Neuronal stem cell (in vitro differentiated cells): ENCODE results near the gene RPS24.

ENCODE experiments used
- DNase-seq: peaks from one replicate; pipeline ENCODE4 v3.0.0-alpha.2; 2013; ENCODE audit warnings: low spot score
- H2AFZ ChIP-seq: one replicate; pipeline ENCODE4 v1.6.1; 2013; ENCODE audit warnings: mild to moderate bottlenecking, low read length, inconsistent platforms
- H2AK5ac ChIP-seq: 2 replicates; pipeline ENCODE4 v1.6.1; 2013; ENCODE audit warnings: low read depth, mild to moderate bottlenecking, inconsistent platforms, low read length, moderate library complexity, mixed read lengths
- H2BK120ac ChIP-seq: 2 replicates; pipeline ENCODE4 v1.6.1; 2013; ENCODE audit warnings: low read depth, mild to moderate bottlenecking, inconsistent platforms, low read length, moderate library complexity, mixed read lengths
- H2BK12ac ChIP-seq: one replicate; pipeline ENCODE4 v1.6.1; 2013; ENCODE audit warnings: low read length, inconsistent platforms
- H2BK15ac ChIP-seq: 2 replicates; pipeline ENCODE4 v1.6.1; 2013; ENCODE audit warnings: mild to moderate bottlenecking, low read length, inconsistent platforms, mixed read lengths
- H2BK5ac ChIP-seq: one replicate; pipeline ENCODE4 v1.6.1; 2013; ENCODE audit warnings: inconsistent platforms, mild to moderate bottlenecking, low read length, moderate library complexity
- H3K14ac ChIP-seq: one replicate; pipeline ENCODE4 v1.6.1; 2013; ENCODE audit warnings: low read length, inconsistent platforms
- H3K18ac ChIP-seq: 2 replicates; pipeline ENCODE4 v1.6.1; 2013; ENCODE audit warnings: low read length, inconsistent platforms
- H3K23ac ChIP-seq: 2 replicates; pipeline ENCODE4 v1.6.1; 2013; ENCODE audit warnings: low read depth, mild to moderate bottlenecking, mixed read lengths, low read length, inconsistent platforms; ENCODE audit not compliant: poor library complexity
- H3K27ac ChIP-seq: replicated peaks from 3 replicates; pipeline ENCODE4 v1.5.1; 2013; ENCODE audit warnings: low read length, inconsistent platforms
- H3K27me3 ChIP-seq, 3 experiments: 2 replicates each; pipeline ENCODE4 v1.6.1; 2013; ENCODE audit warnings: low read length in 3 of 3, mild to moderate bottlenecking in 2 of 3, inconsistent platforms in 1 of 3, low read depth in 1 of 3, mixed read lengths in 1 of 3, moderate library complexity in 1 of 3; ENCODE audit not compliant: control insufficient read depth in 3 of 3, insufficient read depth in 3 of 3
- H3K36me3 ChIP-seq, 2 donors: replicated peaks in 1 of 2; 2 replicates each; pipeline ENCODE4 v1.6.1; 2013; ENCODE audit warnings: low read length in 2 of 2; ENCODE audit not compliant: control insufficient read depth in 2 of 2, insufficient read depth in 2 of 2
- H3K4ac ChIP-seq: 2 replicates; pipeline ENCODE4 v1.6.1; 2013; ENCODE audit warnings: inconsistent platforms, mild to moderate bottlenecking, low read length, moderate library complexity
- H3K4me1 ChIP-seq, 2 donors: 1 replicate in 1 of 2; 2 replicates in 1 of 2; pipeline ENCODE4 v1.6.1; 2013; ENCODE audit warnings: low read length in 2 of 2, low read depth in 1 of 2; ENCODE audit not compliant: control insufficient read depth in 2 of 2, insufficient read depth in 1 of 2
- H3K4me2 ChIP-seq: one replicate; pipeline ENCODE4 v1.6.1; 2013; ENCODE audit warnings: mild to moderate bottlenecking, low read length, inconsistent platforms; ENCODE audit not compliant: insufficient read depth, poor library complexity, severe bottlenecking
- H3K4me3 ChIP-seq, 2 donors: 2 replicates each; pipeline ENCODE4 v1.5.1; 2013; ENCODE audit warnings: low read length in 2 of 2, mild to moderate bottlenecking in 2 of 2, inconsistent platforms in 1 of 2, moderate library complexity in 1 of 2
- H3K79me1 ChIP-seq: one replicate; pipeline ENCODE4 v1.6.1; 2013; ENCODE audit warnings: low read depth, mild to moderate bottlenecking, inconsistent platforms, low read length, moderate library complexity
- H3K9ac ChIP-seq: one replicate; pipeline ENCODE4 v1.6.1; 2013; ENCODE audit warnings: mild to moderate bottlenecking, low read depth, low read length, inconsistent platforms; ENCODE audit not compliant: poor library complexity
- H3K9me3 ChIP-seq, 2 donors: replicated peaks in 1 of 2; 2 replicates each; pipeline versions ENCODE3 to v1.6.1; 2013; ENCODE audit warnings: low read length in 2 of 2, mild to moderate bottlenecking in 2 of 2, inconsistent platforms in 1 of 2, low read depth in 1 of 2, mixed read lengths in 1 of 2, moderate library complexity in 1 of 2; ENCODE audit not compliant: control insufficient read depth in 2 of 2, insufficient read depth in 1 of 2
- H4K8ac ChIP-seq: one replicate; pipeline ENCODE4 v1.6.1; 2013; ENCODE audit warnings: low read depth, mild to moderate bottlenecking, inconsistent platforms, low read length, moderate library complexity
- H4K91ac ChIP-seq: one replicate; pipeline ENCODE4 v1.6.1; 2013; ENCODE audit warnings: low read length, low read depth, mild to moderate bottlenecking, inconsistent platforms; ENCODE audit not compliant: poor library complexity
- WGBS, 2 donors: extraction: QIAGEN DNeasy Blood & Tissue Kit; methylation state at CpG; one replicate each; pipeline ENCODE4 v1.1.7; 2013; ENCODE audit warnings: missing lambda C conversion rate in 2 of 2, mixed read lengths in 1 of 2; ENCODE audit not compliant: insufficient read length in 2 of 2, insufficient replicate concordance in 1 of 2; ENCODE audit errors: extremely low coverage in 2 of 2; 5-methylcytosine and 5-hydroxymethylcytosine counted together

RPS24 gene

DNA sequence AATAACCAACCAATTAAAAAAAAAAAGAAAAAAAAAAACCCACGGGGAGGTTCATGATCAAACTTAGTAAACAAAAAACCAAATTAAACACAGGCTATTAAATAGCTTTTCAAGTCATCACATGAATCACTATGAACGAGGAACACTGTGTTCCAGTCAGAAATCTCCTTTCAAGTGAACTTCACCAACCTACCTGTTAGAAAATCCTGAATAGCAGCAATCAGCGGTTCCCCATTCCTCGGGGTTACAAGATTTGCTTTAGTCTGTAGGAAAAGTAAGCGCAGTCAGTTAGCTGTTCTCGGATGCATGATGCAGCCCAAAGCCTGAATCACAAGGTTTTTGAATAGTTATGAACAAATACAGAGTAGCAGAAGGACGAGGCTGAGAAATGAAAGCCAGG, 23.4 kb upstream of the RPS24 start:
- Histone ChIP-seq H2BK5ac (no peak overlapping the region), H3K27ac (no peak overlapping the region), H4K8ac (no peak overlapping the region), H3K9ac (no peak overlapping the region), H2BK12ac (no peak overlapping the region), H3K36me3 (peaks cover 34 to 97% of the 10 kb centered on the region in 2 donors), H4K91ac (no peak overlapping the region), H2BK120ac (no peak overlapping the region), H3K18ac (no peak overlapping the region), H3K4me1 (no peaks in the 10 kb centered on the region), H3K9me3 (no peaks in the 10 kb centered on the region), H2AFZ (no peak overlapping the region), H3K4ac (no peak overlapping the region), H3K4me2 (no peak overlapping the region), H2AK5ac (no peak overlapping the region), H3K23ac (no peak overlapping the region), H2BK15ac (no peak overlapping the region), H3K79me1 (no peaks in the 10 kb centered on the region), H3K4me3 (no peak overlapping the region), H3K14ac (no peak overlapping the region), H3K27me3 (no peaks in the 10 kb centered on the region)
- WGBS, 2 donors, result no CpG with 5 or more reads among the region's 7 CpGs
- no peak for DNase-seq

DNA sequence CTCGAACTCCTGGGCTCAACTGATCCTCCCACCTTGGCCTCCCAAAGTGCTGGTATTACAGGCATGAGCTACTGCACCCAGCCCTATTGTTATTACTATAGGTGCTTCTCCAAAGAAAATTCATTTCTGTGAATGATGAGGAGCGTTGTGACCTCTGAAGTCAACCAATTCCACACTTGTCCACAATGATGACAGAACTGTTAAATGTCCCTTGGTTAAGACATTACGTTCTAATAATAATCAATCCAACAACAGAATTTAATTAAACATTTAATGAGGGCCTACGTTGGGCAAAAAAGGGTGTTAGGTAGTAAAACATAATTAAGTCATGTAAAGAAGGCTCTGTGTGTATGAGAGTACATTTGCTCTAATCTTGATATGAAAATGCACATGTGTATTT, 22.6 kb upstream of the RPS24 start:
- Histone ChIP-seq H3K27ac (no peak overlapping the region), H3K14ac (no peak overlapping the region), H2AFZ (no peak overlapping the region), H4K91ac (no peak overlapping the region), H3K36me3 (peaks cover 33 to 97% of the 10 kb centered on the region in 2 donors), H3K9me3 (no peaks in the 10 kb centered on the region), H2BK12ac (no peak overlapping the region), H2BK120ac (no peak overlapping the region), H3K4me2 (no peak overlapping the region), H2AK5ac (no peak overlapping the region), H3K27me3 (no peaks in the 10 kb centered on the region), H3K18ac (no peak overlapping the region), H2BK5ac (no peak overlapping the region), H3K79me1 (no peaks in the 10 kb centered on the region), H3K23ac (no peak overlapping the region), H2BK15ac (no peak overlapping the region), H4K8ac (no peak overlapping the region), H3K4ac (no peak overlapping the region), H3K4me3 (no peak overlapping the region), H3K4me1 (no peaks in the 10 kb centered on the region), H3K9ac (no peak overlapping the region)
- DNase-seq, result no peak
- WGBS, 2 donors, result no CpG with 5 or more reads among the region's 4 CpGs

GRCh38 chr10:78013564-78013963, 20.1 kb upstream of the RPS24 start:
- H3K4ac ChIP-seq, result no peak overlapping the region
- no peak overlapping the region for H2BK5ac ChIP-seq
- no peak for DNase-seq
- H4K91ac ChIP-seq, result no peak overlapping the region
- no peaks in the 10 kb centered on the region for H3K79me1 ChIP-seq
- H2BK12ac ChIP-seq, result no peak overlapping the region
- no peak overlapping the region for H3K18ac ChIP-seq
- no peak overlapping the region for H2AK5ac ChIP-seq
- no peak overlapping the region for H4K8ac ChIP-seq
- H3K9me3 ChIP-seq, result no peaks in the 10 kb centered on the region
- no peak overlapping the region for H3K14ac ChIP-seq
- H2AFZ ChIP-seq, result no peak overlapping the region
- no peak overlapping the region for H3K4me2 ChIP-seq
- H3K23ac ChIP-seq, result no peak overlapping the region
- no peak overlapping the region for H2BK120ac ChIP-seq
- no peak overlapping the region for H3K27ac ChIP-seq
- peaks cover 33 to 98% of the 10 kb centered on the region in 2 donors for H3K36me3 ChIP-seq
- H3K9ac ChIP-seq, result no peak overlapping the region
- WGBS, 2 donors, result no CpG with 5 or more reads among the region's 1 CpG
- no peak overlapping the region for H3K4me3 ChIP-seq
- H3K4me1 ChIP-seq, result no peaks in the 10 kb centered on the region
- no peaks in the 10 kb centered on the region for H3K27me3 ChIP-seq
- H2BK15ac ChIP-seq, result no peak overlapping the region

- H2BK12ac ChIP-seq, result no peak overlapping the region
- H2AFZ ChIP-seq, result no peak overlapping the region
- H3K9me3 ChIP-seq, result no peaks in the 10 kb centered on the region
- H3K14ac ChIP-seq, result no peak overlapping the region
- no peak overlapping the region for H3K18ac ChIP-seq
- H2AK5ac ChIP-seq, result no peak overlapping the region
- H2BK120ac ChIP-seq, result no peak overlapping the region
- H3K4ac ChIP-seq, result no peak overlapping the region
- no peaks in the 10 kb centered on the region for H3K4me1 ChIP-seq
- H3K36me3 ChIP-seq, result peaks cover 30 to 98% of the 10 kb centered on the region in 2 donors
- H4K8ac ChIP-seq, result no peak overlapping the region
- no peak overlapping the region for H3K27ac ChIP-seq
- H4K91ac ChIP-seq, result no peak overlapping the region
- H3K23ac ChIP-seq, result no peak overlapping the region
- H2BK15ac ChIP-seq, result no peak overlapping the region
- H2BK5ac ChIP-seq, result no peak overlapping the region
- no peak for DNase-seq
- no peaks in the 10 kb centered on the region for H3K27me3 ChIP-seq
- H3K4me2 ChIP-seq, result no peak overlapping the region
- H3K9ac ChIP-seq, result no peak overlapping the region
- no peaks in the 10 kb centered on the region for H3K79me1 ChIP-seq
- WGBS, 2 donors, result no CpG with 5 or more reads among the region's 5 CpGs
- no peak overlapping the region for H3K4me3 ChIP-seq
These were observed 18.1 kb upstream of the RPS24 start for GRCh38 chr10:78015546-78015945.
